MCF 10A (cell line): ENCODE results near the gene IQSEC1. TPM values are rescaled to one million over a fixed set of nuclear protein-coding genes. Genes with fewer than 3 reads are reported as not detected.

Source experiments
- BruUV-seq: library from RNA; stranded (reverse); fragments of 400-500 nt; replicated peaks from 2 replicates; lab custom pipeline; 2021; lab: Mats Ljungman, UMichigan
- CTCF ChIA-PET: fragments of 300-600 bp; sonication (Branson Sonifier 250); formaldehyde crosslinking; extraction: SDS; loops from one replicate; lab custom pipeline; 2021; ENCODE audit warnings: antibody characterized with exemption, inconsistent platforms; lab: Yijun Ruan, JAX
- POLR2A ChIA-PET: fragments of 300-600, 350-650 bp; sonication (Branson Sonifier 250); formaldehyde crosslinking; extraction: SDS; loops from one replicate; lab custom pipeline; 2020; ENCODE audit warnings: antibody characterized with exemption, inconsistent platforms; lab: Yijun Ruan, JAX
- DNase-seq: peaks from one replicate; pipeline ENCODE4 v3.0.0-alpha.2; 2018; ENCODE audit not compliant: unreplicated experiment
- H3K27ac Mint-ChIP-seq: one replicate; pipeline ENCODE4 v1.8.0; 2022; ENCODE audit warnings: mild to moderate bottlenecking, low read depth, mixed read lengths; ENCODE audit not compliant: unreplicated experiment
- H3K27me3 Mint-ChIP-seq: one replicate; pipeline ENCODE4 v1.8.0; 2022; ENCODE audit warnings: mixed read lengths; ENCODE audit not compliant: insufficient read depth, unreplicated experiment
- H3K36me3 Mint-ChIP-seq: one replicate; pipeline ENCODE4 v1.8.0; 2022; ENCODE audit warnings: mild to moderate bottlenecking, moderate library complexity, mixed read lengths; ENCODE audit not compliant: insufficient read depth, unreplicated experiment
- H3K4me1 Mint-ChIP-seq: one replicate; pipeline ENCODE4 v1.8.0; 2022; ENCODE audit warnings: mixed read lengths; ENCODE audit not compliant: insufficient read depth, unreplicated experiment
- H3K4me3 Mint-ChIP-seq: one replicate; pipeline ENCODE4 v1.8.0; 2022; ENCODE audit warnings: mild to moderate bottlenecking, moderate library complexity, mixed read lengths; ENCODE audit not compliant: unreplicated experiment
- H3K9me3 Mint-ChIP-seq: one replicate; pipeline ENCODE4 v1.8.0; 2022; ENCODE audit warnings: mixed read lengths; ENCODE audit not compliant: unreplicated experiment
- intact Hi-C: fragments of 100-400 bp; cut with micrococcal nuclease; formaldehyde crosslinking; loops from 2 replicates; pipeline ENCODE4 v1.14.1; 2022
- total RNA-seq: library from RNA; stranded (reverse); gene quantifications from 2 replicates; pipeline ENCODE4 v1.2.3, GENCODE V29; 2022
- TF ChIP-seq, protein P1 (sequence below): fragments of 200-600 bp; IDR thresholded peaks from one replicate; pipeline ENCODE4 v1.8.0; 2022; ENCODE audit warnings: antibody characterized with exemption, mild to moderate bottlenecking; ENCODE audit not compliant: unreplicated experiment

IQSEC1 gene
- total RNA-seq, 1 experiment from 2014 or later: 18.7 TPM

DNA sequence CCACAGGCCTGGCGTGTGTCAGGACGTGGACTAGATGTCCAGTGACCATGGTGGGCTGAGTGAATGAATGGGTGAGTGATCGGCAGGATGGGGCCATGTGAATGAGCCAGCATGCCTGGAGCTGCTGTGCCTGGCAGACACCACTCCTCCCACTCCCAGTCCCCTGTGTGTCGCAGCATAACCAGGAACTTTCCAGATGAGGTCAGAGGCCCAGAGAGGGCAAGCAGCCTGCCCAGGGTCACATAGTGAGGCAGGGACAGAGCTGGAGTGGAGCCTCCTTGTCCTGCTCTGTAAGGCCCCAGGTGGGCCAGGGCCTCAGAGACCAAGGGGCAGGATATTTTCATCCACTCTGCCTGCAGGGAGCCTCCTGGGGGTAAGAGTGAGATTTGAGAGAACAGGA, 6.4 kb downstream of the IQSEC1 start:
- Mint-ChIP-seq H3K4me3 (no peak overlapping the region), H3K9me3 (no peaks in the 10 kb centered on the region), H3K27me3 (peaks cover 22% of the 10 kb centered on the region), H3K4me1 (no peaks in the 10 kb centered on the region), H3K36me3 (peaks cover 6% of the 10 kb centered on the region), H3K27ac (no peak overlapping the region)
- intact Hi-C loops: no loop called here
- no peak for DNase-seq
- TF ChIP-seq, protein P1, sequence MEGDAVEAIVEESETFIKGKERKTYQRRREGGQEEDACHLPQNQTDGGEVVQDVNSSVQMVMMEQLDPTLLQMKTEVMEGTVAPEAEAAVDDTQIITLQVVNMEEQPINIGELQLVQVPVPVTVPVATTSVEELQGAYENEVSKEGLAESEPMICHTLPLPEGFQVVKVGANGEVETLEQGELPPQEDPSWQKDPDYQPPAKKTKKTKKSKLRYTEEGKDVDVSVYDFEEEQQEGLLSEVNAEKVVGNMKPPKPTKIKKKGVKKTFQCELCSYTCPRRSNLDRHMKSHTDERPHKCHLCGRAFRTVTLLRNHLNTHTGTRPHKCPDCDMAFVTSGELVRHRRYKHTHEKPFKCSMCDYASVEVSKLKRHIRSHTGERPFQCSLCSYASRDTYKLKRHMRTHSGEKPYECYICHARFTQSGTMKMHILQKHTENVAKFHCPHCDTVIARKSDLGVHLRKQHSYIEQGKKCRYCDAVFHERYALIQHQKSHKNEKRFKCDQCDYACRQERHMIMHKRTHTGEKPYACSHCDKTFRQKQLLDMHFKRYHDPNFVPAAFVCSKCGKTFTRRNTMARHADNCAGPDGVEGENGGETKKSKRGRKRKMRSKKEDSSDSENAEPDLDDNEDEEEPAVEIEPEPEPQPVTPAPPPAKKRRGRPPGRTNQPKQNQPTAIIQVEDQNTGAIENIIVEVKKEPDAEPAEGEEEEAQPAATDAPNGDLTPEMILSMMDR: no peak
- BruUV-seq: no TSS peak
- CTCF ChIA-PET: interaction anchor here (0.5 to 1.1 kb wide), 2 partner anchors 25 to 359 kb away, joined by 3 to 4 read pairs; no protein-coding TSS in a partner anchor
- POLR2A ChIA-PET: no interaction called here

DNA sequence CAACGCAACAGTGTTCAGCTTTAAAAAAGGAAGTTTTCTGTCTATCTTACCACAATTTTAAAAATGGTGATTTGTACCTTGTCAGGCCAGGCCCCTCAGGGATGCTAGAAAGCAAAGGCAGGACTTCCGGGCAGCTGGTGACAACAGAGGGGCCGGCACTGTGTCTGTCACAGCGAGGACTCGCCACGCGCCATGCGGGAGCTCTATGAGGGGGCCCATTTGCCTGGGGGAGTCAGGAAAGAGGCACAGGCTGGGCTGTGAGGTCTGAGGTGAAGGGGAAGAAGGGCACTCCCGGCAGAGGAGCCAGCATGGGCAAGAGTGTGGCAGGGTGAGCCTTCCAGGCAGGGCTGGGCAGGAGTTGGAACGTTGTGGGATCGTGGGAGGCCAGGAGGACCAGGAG, 7.0 kb downstream of the IQSEC1 start:
- Mint-ChIP-seq H3K27me3 (peaks cover 22% of the 10 kb centered on the region), H3K4me1 (no peaks in the 10 kb centered on the region), H3K27ac (no peak overlapping the region), H3K4me3 (no peak overlapping the region), H3K9me3 (no peaks in the 10 kb centered on the region), H3K36me3 (peaks cover 6% of the 10 kb centered on the region)
- CTCF ChIA-PET: interaction anchor here (1.1 kb wide), 1 partner anchor 26 kb away, joined by 4 read pairs; no protein-coding TSS in a partner anchor
- intact Hi-C loops: no loop called here
- no peak for DNase-seq
- TF ChIP-seq, protein P1: no peak
- POLR2A ChIA-PET: no interaction called here
- BruUV-seq: no TSS peak

DNA sequence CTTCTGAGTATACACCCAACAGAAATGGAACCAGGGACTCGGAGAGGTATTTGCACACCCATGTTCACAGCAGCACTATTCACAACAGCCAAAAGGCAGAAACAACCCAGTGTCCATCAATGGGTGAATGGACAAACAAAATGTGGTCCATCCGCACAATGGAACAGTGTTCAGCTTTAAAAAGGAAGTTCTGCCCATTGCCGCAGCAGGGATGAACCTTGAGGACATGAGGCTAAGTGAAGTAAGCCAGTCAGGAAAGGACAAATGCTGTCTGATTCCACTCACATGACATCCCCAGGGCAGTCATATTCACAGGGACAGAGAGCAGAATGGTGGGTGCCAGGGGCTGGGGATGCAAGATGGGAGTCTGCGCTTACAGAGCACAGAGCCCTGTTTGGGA, 7.5 kb downstream of the IQSEC1 start:
- no peak for DNase-seq
- CTCF ChIA-PET: interaction anchor here (0.7 to 1.1 kb wide), 2 partner anchors 26 to 557 kb away, joined by 3 to 4 read pairs; no protein-coding TSS in a partner anchor
- peaks cover 22% of the 10 kb centered on the region for H3K27me3 Mint-ChIP-seq
- H3K36me3 Mint-ChIP-seq: peaks cover 6% of the 10 kb centered on the region
- no peak overlapping the region for H3K27ac Mint-ChIP-seq
- no TSS peak for BruUV-seq
- intact Hi-C loops: no loop called here
- POLR2A ChIA-PET: interaction anchor here (0.6 kb wide), 1 partner anchor 114 kb away, joined by 3 read pairs; no protein-coding TSS in a partner anchor
- no peaks in the 10 kb centered on the region for H3K9me3 Mint-ChIP-seq
- no peaks in the 10 kb centered on the region for H3K4me1 Mint-ChIP-seq
- TF ChIP-seq, protein P1: no peak
- H3K4me3 Mint-ChIP-seq: no peak overlapping the region

DNA sequence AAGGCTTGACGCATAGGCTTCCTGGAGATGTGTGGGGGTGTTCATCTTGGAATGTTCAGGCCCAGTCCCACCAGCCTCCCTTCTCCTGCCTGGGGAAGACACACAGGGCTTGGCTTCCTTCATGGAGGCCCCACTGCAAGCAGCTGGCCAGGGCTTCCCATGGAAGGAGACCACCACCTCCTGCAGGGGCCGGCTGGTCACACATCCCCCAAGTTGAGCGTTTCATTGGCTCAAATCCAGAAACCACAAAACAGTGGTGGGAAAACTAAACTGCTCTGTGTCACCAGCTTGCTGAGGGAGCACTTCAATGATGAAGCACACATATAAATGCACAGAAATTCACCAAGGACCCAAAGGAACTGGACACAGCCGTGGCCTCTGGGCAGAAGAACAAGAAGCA, 8.3 kb downstream of the IQSEC1 start:
- CTCF ChIA-PET: interaction anchor here (0.7 kb wide), 1 partner anchor 558 kb away, joined by 3 read pairs; no protein-coding TSS in a partner anchor
- H3K9me3 Mint-ChIP-seq: no peaks in the 10 kb centered on the region
- H3K4me3 Mint-ChIP-seq: no peak overlapping the region
- intact Hi-C loops: no loop called here
- peaks cover 28% of the 10 kb centered on the region for H3K27me3 Mint-ChIP-seq
- TF ChIP-seq, protein P1: no peak
- H3K27ac Mint-ChIP-seq: no peak overlapping the region
- peaks cover 6% of the 10 kb centered on the region for H3K36me3 Mint-ChIP-seq
- no TSS peak for BruUV-seq
- H3K4me1 Mint-ChIP-seq: no peaks in the 10 kb centered on the region
- POLR2A ChIA-PET: interaction anchor here (0.6 kb wide), 1 partner anchor 114 kb away, joined by 3 read pairs; no protein-coding TSS in a partner anchor
- no peak for DNase-seq
